Measurements from ENCODE around the gene LCE2C.

DNA sequence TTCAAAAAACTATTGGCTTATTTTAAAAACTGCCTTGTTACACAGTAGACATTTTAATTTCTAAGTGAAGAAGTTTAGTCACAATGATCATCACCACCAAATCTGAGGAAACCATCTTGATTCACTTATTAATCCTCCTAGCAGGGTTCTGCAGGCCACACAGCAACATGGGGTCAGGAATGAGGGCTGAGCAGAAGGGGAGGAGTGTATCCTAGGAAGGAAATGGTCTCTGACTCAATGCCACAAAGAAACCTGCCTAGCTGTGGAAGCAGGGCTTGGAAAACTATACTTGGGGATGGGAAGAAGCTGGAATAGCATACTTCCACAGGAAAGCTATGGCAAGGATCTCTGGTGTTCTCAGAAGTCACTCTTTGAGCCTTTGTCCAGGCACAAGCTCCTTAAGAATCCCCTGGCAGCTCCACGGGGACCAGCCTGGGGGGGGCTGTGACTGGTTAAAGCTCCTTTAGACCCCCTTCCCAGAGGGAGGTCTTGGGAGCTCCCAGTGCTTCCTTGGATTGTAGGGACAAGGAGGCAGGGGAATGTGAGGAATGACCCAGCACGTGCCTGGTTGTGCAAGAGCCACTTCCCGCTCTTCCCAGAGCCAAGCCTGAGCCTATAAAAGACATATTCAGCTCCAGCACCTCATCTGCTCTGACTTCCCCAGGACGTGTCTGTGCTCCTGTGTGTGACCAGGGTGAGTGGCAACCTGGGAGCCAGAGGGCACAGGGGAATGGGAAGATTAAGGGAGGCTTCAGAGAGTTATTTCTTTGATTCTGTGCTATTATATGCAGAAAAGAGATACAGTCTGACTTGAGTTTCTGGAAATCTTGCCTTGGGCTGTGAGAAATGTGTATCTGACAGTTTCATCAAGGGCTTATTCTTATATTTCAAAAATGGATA is 22.9 kb downstream of the LCE2C start, which contains the start of gene LCE2A:
- no peak for TF ChIP-seq EZH2 (IDR thresholded peaks at IDR 0.05; ENCODE audit: borderline replicate concordance, low read length)
- TF ChIP-seq, protein P1, sequence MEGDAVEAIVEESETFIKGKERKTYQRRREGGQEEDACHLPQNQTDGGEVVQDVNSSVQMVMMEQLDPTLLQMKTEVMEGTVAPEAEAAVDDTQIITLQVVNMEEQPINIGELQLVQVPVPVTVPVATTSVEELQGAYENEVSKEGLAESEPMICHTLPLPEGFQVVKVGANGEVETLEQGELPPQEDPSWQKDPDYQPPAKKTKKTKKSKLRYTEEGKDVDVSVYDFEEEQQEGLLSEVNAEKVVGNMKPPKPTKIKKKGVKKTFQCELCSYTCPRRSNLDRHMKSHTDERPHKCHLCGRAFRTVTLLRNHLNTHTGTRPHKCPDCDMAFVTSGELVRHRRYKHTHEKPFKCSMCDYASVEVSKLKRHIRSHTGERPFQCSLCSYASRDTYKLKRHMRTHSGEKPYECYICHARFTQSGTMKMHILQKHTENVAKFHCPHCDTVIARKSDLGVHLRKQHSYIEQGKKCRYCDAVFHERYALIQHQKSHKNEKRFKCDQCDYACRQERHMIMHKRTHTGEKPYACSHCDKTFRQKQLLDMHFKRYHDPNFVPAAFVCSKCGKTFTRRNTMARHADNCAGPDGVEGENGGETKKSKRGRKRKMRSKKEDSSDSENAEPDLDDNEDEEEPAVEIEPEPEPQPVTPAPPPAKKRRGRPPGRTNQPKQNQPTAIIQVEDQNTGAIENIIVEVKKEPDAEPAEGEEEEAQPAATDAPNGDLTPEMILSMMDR (IDR thresholded peaks at IDR 0.05; ENCODE audit: low read length) = no peak

All from OCI-LY1 (cell line).